K562 (cell line): ENCODE data around the gene SNX25. TPM values are rescaled to one million over a fixed set of nuclear protein-coding genes. Genes with fewer than 3 reads are reported as not detected.

ENCODE experiments used
- BCL6 ChIP-seq: fragments of 250-450 bp; sonication (Bioruptor Pico); IDR thresholded peaks from 2 replicates; pipeline ENCODE4 v1.4.0; 2020
- CREM ChIP-seq: IDR thresholded peaks from 2 replicates; pipeline ENCODE4 v1.6.1; 2014; ENCODE audit warnings: antibody characterized with exemption, low read depth
- EP400 ChIP-seq: fragments of 450-650 bp; IDR thresholded peaks from 2 replicates; pipeline ENCODE4 v1.6.1; 2017; ENCODE audit warnings: antibody characterized with exemption, mild to moderate bottlenecking, moderate library complexity
- ETS1 ChIP-seq: conservative IDR thresholded peaks from 2 replicates; pipeline ENCODE4 v1.6.1; 2011; ENCODE audit warnings: low read depth, mild to moderate bottlenecking, low read length; ENCODE audit not compliant: control insufficient read depth
- FOS ChIP-seq: IDR thresholded peaks from 3 replicates; pipeline ENCODE4 v1.6.1; 2011; ENCODE audit not compliant: insufficient read length; ENCODE audit errors: extremely low read depth
- FOSL1 ChIP-seq: fragments of 200-800 bp; sonication (Bioruptor generic); conservative IDR thresholded peaks from 2 replicates; pipeline ENCODE4 v1.6.1; 2016; ENCODE audit warnings: missing genetic modification characterization, missing compliant biosample characterization
- GATA2 ChIP-seq: sonication (generic); formaldehyde crosslinking; IDR thresholded peaks from 2 replicates; pipeline ENCODE4 v1.4.0; 2020; ENCODE audit warnings: mild to moderate bottlenecking, missing genetic modification reagents
- GTF3C2 ChIP-seq: IDR thresholded peaks from 3 replicates; pipeline ENCODE4 v1.6.1; 2011; ENCODE audit warnings: borderline replicate concordance, mild to moderate bottlenecking, moderate library complexity; ENCODE audit not compliant: insufficient read length; ENCODE audit errors: extremely low read depth
- MAFF ChIP-seq: IDR thresholded peaks from 2 replicates; pipeline ENCODE4 v1.6.1; 2012; ENCODE audit warnings: low read length, improper control_type of control experiment
- NCOA2 ChIP-seq, 2 experiments: fragments of 450-650 bp; IDR thresholded peaks; 2 replicates each; pipeline ENCODE4 v1.6.1; 2018; ENCODE audit warnings: mild to moderate bottlenecking in 2 of 2, moderate library complexity in 1 of 2; ENCODE audit not compliant: partially characterized antibody in 2 of 2
- TAF9B ChIP-seq: fragments of 450-650 bp; IDR thresholded peaks from 2 replicates; pipeline ENCODE4 v1.6.1; 2018; ENCODE audit warnings: mild to moderate bottlenecking; ENCODE audit not compliant: partially characterized antibody
- TEAD2 ChIP-seq: fragments of 450-650 bp; IDR thresholded peaks from 2 replicates; pipeline ENCODE4 v1.6.1; 2016; ENCODE audit warnings: missing genetic modification characterization, control low read depth, missing compliant biosample characterization
- TFAP4 ChIP-seq: sonication (generic); formaldehyde crosslinking; IDR thresholded peaks from 2 replicates; pipeline ENCODE4 v1.8.0; 2022; ENCODE audit warnings: missing genetic modification reagents, mild to moderate bottlenecking, moderate library complexity, borderline replicate concordance
- TOE1 ChIP-seq, 2 experiments: fragments of 450-650 bp in 1 of 2; sonication (generic) in 1 of 2; formaldehyde crosslinking in 1 of 2; IDR thresholded peaks; 2 replicates each; pipeline versions ENCODE4 v1.7.1 to v1.8.0; 2016 to 2022; ENCODE audit warnings: borderline replicate concordance in 2 of 2, mild to moderate bottlenecking in 2 of 2, antibody characterized with exemption in 1 of 2, inconsistent platforms in 1 of 2, low read depth in 1 of 2, missing genetic modification reagents in 1 of 2, moderate library complexity in 1 of 2
- TRIM24 ChIP-seq, 2 experiments: fragments of 450-650 bp; IDR thresholded peaks; 2 replicates each; pipeline ENCODE4 v1.6.1; 2016
- TRIM28 ChIP-seq: fragments of 450-650 bp; IDR thresholded peaks from 2 replicates; pipeline ENCODE4 v1.6.1; 2017
- ZBTB26 ChIP-seq: fragments of 450-650 bp; formaldehyde crosslinking; IDR thresholded peaks from 2 replicates; pipeline ENCODE4 v1.4.0; 2022; ENCODE audit warnings: missing genetic modification characterization
- ZBTB43 ChIP-seq: sonication (generic); formaldehyde crosslinking; IDR thresholded peaks from 2 replicates; pipeline ENCODE4 v1.8.0; 2023; ENCODE audit warnings: mild to moderate bottlenecking, missing genetic modification reagents
- ZNF134 ChIP-seq: fragments of 250-450 bp; sonication (Bioruptor Pico); conservative IDR thresholded peaks from 2 replicates; pipeline ENCODE4 v1.4.0; 2020
- ZNF311 ChIP-seq: fragments of 250-450 bp; sonication (Bioruptor Pico); IDR thresholded peaks from 2 replicates; pipeline ENCODE4 v1.4.0; 2020; ENCODE audit warnings: mild to moderate bottlenecking, moderate library complexity
- polyA plus RNA-seq, 8 experiments: library from polyadenylated mRNA; depleted of rRNA in 4 of 8; stranded (reverse) in 5 of 8; unstranded in 3 of 8; fragments of >200 nt; fragmentation: Nextera tagmentation in 2 of 8; fragmentation: Illumina TruSeq in 1 of 8; extraction: Ambion mirVana in 2 of 8; extraction: Trizol in 1 of 8; gene quantifications; 2 replicates each; pipeline versions ENCODE4 v1.2.1 to v1.2.3, GENCODE V29; 2011 to 2014; ENCODE audit warnings: inconsistent platforms in 1 of 8, missing spikeins in 1 of 8
- total RNA-seq, 7 experiments: library from RNA; depleted of rRNA in 6 of 7; stranded (reverse); fragments of >200 nt in 6 of 7; fragmentation: Illumina TruSeq in 2 of 7; extraction: Trizol in 2 of 7; gene quantifications; 2 replicates each; pipeline versions ENCODE4 v1.2.1 to v1.2.3, GENCODE V29; 2011 to 2021; ENCODE audit warnings: low replicate concordance in 1 of 7

Gene SNX25
- total and polyA plus RNA-seq, 9 of the 15 experiments (the other 6 are each of a cell fraction or from before 2014, with no cell fraction given): 2.5 to 23.4 (median 13.3) TPM

GRCh38 chr4:185359767-185360446 is 150.5 kb downstream of the SNX25 start (continued):
- TF ChIP-seq ETS1 (no peak), TAF9B (peak; percentile 36), GATA2 (CRISPR knock-in tag) (peak; percentile 33; the same call in 1 of the 2 replicates), ZNF134 (CRISPR knock-in tag) (no peak), TOE1 (IDR thresholded peaks at IDR 0.05; ENCODE audit: borderline replicate concordance) (no peak), TOE1 (CRISPR knock-in tag; IDR thresholded peaks at IDR 0.05; ENCODE audit: borderline replicate concordance, low read depth) (no peak), NCOA2 (IDR thresholded peaks at IDR 0.05; ENCODE audit: partially characterized antibody in 2 of 2) (no peak), ZNF311 (no peak), GTF3C2 (no peak), ZBTB26 (CRISPR knock-in tag) (no peak), FOS (peak; percentile 36), EP400 (peak; percentile 61), TEAD2 (tag) (no peak), TFAP4 (CRISPR knock-in tag) (peak; percentile 11; the same call in 1 of the 2 replicates), FOSL1 (tag) (peak; percentile 91), TRIM28 (no peak), TRIM24 (IDR thresholded peaks at IDR 0.05) (0 out of 4 replicates have a peak, but pooled peaks of 1 of the 2 experiments have one; percentile 11), ZBTB43 (CRISPR knock-in tag) (no peak), CREM (peak; percentile 39; the same call in 1 of the 2 replicates), MAFF (peak; percentile 32; the same call in 1 of the 2 replicates), BCL6 (CRISPR knock-in tag) (no peak)
